Sciatic nerve (tissue), 2 donors: ENCODE data around the gene FBXO34. TPM values are rescaled to one million over a fixed set of nuclear protein-coding genes. Genes with fewer than 3 reads are reported as not detected.
A peak's percentile ranks its signal among the peaks of the same experiment; 100 is the strongest.
"Not testable (repeated sequence)": the region's sequence is repeated elsewhere in the genome, so short reads cannot be mapped to it uniquely, and the experiment has no call there.

ENCODE experiments used
- ATAC-seq: fragments of 200-7000 bp; cut with Tn5 transposase; one replicate; pipeline ENCODE4 v1.9.1; 2020; ENCODE audit warnings: mild to moderate bottlenecking, moderate library complexity
- DNase-seq: peaks from one replicate; pipeline ENCODE4 v3.0.0-alpha.2; 2020; ENCODE audit warnings: low spot score
- intact Hi-C: fragments of 100-400 bp; cut with DNase I; formaldehyde crosslinking; loops from one replicate; pipeline ENCODE4 v1.14.2; 2022
- total RNA-seq: library from RNA; stranded (reverse); fragmentation: NEBNext Ultra II Directional; extraction: Animal tissue kit (Norgen Biotek cat#: 25700); gene quantifications from one replicate; pipeline ENCODE4 v1.2.1, GENCODE V29; 2021
- donor health status: DM: no; HTN: no; CAD: no.
- donor health status: DM: no; HTN: no; CAD: no.

FBXO34 gene
- total RNA-seq, 1 donor from 2014 or later = 20.0 TPM

DNA sequence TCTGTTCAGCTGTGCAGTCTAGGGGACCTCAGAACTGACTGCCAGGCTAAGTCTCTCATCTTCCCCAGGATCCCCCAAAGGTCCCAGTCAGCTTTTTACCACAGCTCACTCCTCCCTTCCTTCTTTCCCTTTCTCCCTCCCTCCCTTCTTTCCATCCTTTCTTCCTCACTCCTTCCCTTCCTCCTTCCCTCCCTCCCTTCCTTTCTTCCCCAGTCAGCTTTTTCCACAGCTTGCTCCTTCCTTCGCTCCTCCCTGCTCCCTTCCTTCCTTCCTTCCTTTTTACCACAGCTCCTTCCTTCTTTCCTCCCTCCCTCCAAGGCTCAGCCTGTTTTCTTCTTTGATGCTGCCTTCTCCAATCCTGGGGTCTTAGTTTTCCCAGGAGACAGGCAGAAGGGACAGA is 101.2 kb downstream of the FBXO34 start:
- DNase-seq (no peak), ATAC-seq (no peak)
- intact Hi-C loops = no loop called here

DNA sequence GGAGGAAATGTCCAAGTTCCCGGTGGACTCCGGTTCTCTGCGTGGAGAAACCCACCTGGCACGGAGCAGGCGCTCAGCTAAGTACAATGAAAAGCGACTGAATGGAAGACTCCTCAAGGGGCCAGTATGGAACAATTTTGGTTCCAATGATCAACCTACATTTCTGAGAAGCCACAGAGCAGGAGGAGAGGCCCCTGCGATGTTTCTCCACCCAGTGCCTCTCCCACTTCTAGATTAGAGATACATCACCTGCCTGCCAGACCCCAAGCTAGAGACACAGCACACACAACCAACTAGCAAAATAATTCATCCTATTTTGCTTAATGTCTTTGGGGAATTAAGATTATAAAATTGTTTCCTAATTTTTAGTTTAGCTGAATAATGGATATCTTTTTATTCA is 101.6 kb downstream of the FBXO34 start:
- no peak for DNase-seq
- intact Hi-C loops = no loop called here
- no peak for ATAC-seq

DNA sequence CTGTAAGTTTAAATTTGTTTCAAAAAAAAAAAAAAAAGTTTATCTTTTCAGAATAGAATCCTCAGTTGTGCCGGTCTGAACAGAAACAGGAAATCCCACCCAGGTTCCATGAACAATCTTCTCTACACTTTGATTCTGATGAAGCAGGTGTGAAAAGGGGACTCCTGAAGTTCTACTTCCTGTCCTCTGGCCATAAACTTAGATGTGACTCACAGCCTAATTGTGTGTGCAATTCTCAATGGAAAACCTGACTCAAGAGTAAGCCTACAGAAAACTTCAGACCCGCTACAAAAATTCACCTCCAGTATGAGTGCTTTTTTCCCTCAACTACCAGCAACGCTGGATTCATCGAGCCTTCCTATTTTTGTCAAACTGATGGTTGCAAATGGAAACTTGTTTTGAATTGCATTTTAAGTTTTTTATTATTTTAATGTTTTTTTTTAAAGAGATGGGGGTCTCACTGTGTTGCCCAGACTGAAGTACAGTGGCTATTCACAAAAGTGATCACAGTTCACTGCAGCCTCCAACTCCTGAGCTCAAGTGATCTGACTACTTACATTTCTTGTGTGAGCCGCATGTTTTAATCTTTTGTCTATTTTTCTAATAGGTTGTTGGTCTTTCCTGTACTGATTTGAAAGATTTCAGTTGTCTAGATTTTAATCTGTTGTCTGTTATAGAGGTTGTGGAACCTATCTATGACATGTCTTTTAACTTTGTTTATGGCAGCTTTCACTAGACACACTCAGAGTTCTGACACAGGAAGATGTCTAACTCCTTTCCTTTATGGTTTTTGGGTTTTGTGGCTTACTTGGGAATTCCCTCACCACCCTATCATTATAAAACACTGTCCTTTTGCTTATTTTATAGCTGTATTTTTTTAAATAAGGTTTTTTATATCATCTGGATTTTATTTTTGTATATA is 102.8 kb downstream of the FBXO34 start:
- intact Hi-C loops = no loop called here
- DNase-seq (no peak), ATAC-seq (no peak)

DNA sequence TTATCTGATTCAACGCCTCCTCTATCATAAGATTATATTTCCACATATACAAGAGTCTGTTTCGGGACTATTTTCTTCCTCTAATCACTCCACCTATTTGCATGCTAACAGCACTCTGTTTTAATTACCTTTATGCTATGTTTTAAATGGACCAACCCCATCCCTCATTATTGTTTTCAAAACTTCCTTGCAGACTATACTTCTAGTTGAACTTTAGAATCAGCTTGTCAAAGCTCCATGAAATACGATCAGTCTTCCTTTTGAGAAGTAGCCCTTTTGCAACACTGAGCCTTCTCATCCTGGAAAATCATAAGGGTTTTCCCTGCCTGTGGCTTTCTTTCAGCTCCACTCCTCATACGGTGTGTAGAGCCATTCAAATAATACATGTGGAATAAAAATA is 103.5 kb downstream of the FBXO34 start:
- intact Hi-C loops = no loop called here
- ATAC-seq (no peak), DNase-seq (no peak)

DNA sequence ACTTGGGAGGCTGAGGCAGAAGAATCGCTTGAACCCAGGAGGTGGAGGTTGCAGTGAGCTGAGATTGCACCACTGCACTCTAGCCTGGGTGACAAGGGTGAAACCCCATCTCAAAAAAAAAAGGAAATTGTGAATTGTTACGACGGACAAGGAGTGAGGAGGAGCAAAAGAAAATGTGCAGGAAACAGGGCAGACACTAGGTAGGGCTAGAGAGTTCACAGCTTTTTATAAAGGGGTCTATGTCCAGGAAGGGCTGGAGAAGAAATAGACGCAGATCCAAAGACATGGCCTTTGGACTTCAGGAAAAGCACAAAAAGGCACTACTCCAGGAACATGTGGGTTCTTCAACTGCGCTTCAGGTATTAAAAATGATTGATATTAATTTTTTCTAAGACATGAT is 106.0 kb downstream of the FBXO34 start:
- intact Hi-C loops = no loop called here
- ATAC-seq = no peak
- DNase-seq = no peak

DNA sequence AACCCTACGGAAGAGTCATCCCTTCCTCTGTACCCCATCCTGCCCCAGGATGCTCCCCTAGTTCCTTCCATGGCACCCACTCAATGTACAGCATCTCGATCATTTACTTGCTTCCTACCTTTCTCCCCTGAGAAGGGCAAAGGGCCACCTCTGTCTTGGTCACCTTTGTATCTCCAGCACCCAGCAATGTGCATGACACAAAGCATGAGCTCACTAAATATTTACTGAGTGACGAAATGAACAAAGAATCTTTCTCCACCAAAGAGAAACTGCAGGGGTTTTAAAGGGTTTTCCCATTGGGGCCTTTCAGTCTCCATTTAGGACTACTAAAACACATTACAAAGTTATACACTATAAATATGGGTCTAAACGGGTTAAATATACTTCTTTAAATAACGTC is 109.8 kb downstream of the FBXO34 start:
- DNase-seq = no peak
- no peak for ATAC-seq
- intact Hi-C loops = no loop called here

DNA sequence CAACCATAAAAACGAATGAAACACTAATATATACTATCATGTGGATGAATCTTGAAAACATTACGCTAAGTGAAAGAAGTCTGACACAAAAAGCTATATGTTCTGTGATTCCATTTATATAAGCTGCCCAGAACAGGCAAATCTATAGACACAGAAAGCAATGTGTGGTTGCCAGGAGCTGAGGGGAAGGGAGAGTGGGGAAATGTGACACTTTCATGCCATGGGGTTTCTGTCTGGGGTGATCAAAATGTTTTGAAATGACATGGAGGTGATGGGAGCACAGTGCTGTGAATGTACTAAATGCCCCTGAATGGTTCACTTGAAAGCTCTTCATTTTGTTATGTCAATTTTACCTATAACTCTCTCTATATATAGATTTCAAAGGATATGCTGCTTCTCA is 110.3 kb downstream of the FBXO34 start:
- ATAC-seq = no peak
- no peak for DNase-seq
- intact Hi-C loops = no loop called here

DNA sequence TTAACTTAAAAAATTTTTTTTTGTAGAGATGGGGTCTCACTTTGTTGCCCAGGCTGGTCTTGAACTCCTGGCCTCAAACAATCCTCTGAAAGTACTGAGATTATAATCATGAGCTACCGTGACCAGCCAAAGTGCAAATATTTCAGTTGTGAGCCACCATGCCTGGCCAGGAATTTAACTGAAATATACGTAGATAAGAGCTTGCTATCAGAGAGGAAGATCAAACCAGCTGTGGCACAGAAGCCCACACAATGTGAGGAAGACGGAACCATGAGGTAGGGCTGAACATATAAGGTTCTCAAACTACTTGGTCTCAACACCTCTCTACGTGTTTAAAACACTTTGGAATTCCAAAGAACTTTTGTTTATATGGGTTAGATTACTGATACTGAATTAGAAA is 111.3 kb downstream of the FBXO34 start:
- no peak for ATAC-seq
- intact Hi-C loops = no loop called here
- no peak for DNase-seq

DNA sequence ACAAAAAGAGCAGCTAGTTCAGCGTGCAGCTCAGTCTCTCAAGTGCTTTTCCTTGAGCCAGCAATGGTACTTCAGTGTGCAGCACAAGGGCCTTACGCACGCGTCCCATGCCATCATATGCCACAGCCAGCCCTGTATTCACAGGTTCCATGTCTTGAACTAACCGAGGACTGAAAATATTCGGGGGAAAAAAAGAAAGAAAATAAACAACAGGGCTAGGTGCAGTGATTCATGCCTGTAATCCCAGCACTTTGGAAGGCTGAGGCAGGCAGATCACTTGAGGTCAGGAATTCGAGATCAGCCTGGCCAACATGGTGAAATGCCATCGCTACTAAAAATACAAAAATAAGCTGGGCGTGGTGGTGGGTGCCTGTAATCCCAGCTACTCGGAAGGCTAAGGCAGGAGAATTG is 111.8 kb downstream of the FBXO34 start:
- DNase-seq, intact Hi-C loops, ATAC-seq: not testable (repeated sequence)

DNA sequence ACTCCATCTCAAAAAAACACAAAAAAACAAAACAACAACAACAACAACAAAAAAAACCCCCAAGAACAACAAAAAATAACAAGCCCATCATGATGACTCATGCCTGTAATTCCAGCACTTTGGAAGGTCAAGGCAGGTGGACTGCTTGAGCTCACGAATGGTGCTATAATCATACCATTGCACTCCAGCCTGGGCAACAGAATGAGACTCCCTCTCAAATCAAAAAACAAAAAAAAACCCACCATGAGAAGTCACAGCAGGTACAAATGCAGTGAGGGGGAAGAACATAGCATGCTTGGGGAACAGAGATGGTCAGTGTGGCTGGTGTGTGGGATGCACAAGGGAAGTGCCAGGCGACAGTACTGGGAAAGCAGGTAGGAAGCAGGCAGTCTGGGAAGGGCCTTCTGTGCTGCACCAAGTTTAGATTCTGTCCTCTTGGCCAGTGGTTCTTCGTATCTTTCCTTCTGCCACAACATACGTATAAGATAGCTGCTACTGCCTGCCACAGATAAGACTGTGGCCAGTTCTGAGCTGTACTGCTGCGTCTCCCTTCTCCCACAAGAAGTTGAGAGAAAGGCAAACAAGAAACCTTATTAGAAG is 112.4 kb downstream of the FBXO34 start:
- DNase-seq (no peak), ATAC-seq (no peak)
- intact Hi-C loops = no loop called here

DNA sequence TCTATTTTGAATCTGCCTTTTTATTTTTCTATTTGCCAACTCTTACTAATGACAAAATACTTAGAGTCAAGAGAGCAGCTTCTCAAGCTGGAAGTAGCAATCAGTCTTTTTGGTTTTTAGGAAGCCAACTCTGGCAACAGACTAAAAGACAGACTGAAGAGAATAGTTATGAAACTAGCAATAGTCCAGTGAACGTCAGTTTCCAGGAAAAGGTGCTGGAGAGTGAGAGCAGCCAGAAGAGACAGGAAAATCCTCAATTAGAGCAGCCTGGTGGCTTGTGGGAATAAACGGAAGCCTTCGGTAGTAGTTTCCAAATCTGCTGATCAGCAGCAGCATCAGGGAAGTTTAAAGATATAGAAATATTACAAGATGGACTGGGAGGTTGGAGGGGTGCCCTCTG is 113.3 kb downstream of the FBXO34 start:
- intact Hi-C loops = no loop called here
- ATAC-seq = peak; percentile 74
- no peak for DNase-seq

DNA sequence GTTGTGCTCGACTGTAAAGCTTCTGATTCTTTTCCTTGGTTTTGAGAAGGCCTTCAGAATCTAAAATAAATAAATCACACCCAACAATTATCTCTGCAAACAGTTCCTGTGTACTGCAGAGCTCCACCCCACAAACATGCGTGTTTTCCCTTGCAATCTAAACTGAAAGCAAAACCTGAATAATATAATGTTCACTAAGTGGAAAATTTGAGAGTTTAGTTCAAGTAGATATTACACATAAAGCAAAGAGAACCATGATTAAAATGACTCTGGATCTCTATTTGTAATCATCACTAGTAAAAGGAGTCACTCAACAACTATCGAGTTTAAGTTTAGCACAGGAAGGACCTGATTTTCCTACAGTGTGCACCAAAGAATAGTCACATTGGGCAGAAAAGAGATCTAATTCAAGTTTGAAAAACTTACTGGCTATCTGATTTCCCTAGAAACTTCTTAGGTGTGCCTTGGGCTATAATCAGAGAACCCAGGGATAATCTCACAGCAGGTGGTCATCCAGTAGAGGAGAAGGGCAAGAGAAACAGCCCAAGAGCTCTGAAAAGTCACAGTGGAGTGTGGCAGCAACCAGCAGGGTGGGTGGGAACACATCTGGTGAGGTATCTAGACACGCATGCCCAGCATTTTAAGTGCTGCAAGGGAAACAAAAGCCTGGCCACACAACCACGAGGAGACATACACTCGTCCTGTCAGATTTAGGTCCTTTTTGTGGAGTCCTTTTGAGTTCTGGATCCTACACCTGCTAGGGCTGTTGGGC is 115.0 kb downstream of the FBXO34 start:
- ATAC-seq = no peak
- no peak for DNase-seq
- intact Hi-C loops = no loop called here

DNA sequence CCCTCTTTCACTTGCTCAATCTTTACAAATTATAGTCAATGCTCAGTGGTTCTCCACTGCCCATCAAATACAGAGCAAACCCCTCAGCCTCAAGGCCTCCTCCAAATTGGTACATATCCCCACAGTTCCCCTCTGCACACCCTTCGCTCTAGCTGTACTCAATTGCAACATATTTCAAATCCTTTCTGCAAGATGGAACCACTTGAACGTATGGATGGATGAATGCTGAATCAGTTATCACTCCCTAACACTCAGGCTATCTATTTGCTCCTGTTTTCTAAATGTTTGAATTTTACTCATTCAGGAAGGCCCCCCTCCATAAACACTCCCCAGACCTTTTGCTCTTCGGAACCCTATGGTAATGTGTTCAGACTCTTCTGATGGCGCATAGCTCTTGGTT is 115.9 kb downstream of the FBXO34 start:
- ATAC-seq = no peak
- DNase-seq = no peak
- intact Hi-C loops = no loop called here

DNA sequence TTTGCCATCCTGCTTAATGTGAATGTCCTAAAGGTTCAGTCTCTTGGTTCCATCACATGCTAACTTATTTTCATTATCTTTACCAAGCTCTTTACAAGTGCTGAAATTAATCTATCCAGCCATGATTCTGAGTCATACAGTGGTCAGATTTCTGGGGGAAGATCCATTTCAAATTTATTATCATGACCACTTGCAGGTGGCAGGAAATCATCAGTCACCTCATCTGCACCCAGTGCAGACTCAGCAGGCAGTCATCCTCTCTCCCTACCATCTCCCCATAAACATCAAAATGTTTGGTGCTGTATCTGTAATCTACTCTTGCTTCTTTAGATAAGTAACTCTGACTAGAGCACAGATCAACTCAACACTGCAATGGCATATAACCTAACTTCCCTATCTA is 116.9 kb downstream of the FBXO34 start:
- intact Hi-C loops = no loop called here
- no peak for DNase-seq
- ATAC-seq = no peak

DNA sequence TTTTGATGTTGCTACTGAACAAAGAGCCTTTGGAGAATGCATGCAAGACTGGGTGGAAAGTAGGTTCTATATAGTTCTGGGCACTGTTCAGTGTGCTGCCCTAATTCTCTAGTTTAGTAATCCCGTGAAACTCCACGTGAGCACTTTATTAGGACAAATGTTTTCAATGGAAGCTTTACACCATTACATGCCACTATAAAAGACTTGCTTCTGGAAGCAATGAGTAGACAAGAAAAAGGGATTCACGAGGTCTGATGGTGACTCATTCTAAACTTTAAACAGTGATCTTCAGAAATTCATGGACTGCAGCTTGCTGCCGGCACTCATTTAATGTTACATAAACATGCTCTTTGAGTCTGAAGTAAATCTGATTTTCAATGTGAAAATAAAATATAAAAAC is 118.1 kb downstream of the FBXO34 start:
- no peak for ATAC-seq
- no peak for DNase-seq
- intact Hi-C loops = no loop called here

DNA sequence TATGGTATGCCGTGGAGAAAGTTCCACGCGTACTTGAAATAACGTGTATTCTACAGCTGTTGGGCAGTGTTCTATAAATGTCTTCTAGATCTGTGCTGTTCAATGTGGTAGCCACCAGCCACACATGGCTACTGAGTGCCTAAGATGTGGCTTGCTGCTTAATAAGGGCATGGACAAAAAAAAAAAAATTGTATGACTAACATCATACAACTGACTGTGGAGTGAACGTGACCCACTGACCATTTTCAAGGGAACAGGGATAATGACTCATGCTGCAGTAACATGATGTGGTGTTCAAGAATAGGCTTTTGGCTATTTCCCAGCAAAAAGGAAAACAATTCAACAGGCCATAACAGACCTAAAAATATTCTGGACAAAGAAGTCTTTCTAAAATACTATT is 127.5 kb downstream of the FBXO34 start:
- DNase-seq = no peak
- intact Hi-C loops = no loop called here

DNA sequence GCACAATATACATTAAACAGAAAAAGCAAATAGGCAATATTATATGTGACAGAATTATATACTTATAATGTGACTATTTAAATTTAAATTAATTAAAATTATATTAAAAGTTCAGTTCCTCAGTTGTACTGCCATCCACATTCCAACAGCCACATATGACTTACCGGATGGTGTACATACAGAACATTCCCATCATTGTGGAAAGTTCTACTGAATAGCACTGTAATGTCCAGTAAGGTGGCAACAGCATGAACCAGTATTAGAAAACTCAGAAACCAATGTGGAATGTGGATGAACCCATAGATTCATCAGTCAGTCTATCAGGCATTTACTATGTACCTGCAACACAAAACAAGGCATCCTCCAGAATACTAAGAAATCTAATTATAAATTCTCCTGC is 128.0 kb downstream of the FBXO34 start:
- no peak for ATAC-seq
- DNase-seq = no peak
- intact Hi-C loops = no loop called here

More for the DNA sequence above, 127.5 kb downstream of the FBXO34 start:
- ATAC-seq = peak; percentile 95

DNA sequence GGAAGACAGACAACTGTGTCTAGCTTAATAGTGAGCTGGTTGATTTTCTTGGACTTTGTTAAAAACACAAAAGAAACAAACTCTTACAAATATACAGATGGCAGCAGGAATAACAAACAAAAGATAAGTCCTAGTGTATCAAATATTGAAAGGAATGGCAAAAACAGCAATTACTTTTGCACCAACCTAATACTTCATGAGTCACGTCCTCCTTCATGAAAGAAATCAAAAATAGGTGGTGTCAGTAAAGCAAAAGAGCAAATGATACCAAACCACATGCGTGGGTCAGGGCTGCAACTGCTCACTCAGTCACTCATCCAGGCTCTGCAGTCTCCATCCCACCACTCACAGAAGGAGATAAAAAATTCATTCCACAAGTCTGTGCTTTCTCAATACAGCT is 128.6 kb downstream of the FBXO34 start:
- DNase-seq (no peak), ATAC-seq (no peak)
- intact Hi-C loops = no loop called here

DNA sequence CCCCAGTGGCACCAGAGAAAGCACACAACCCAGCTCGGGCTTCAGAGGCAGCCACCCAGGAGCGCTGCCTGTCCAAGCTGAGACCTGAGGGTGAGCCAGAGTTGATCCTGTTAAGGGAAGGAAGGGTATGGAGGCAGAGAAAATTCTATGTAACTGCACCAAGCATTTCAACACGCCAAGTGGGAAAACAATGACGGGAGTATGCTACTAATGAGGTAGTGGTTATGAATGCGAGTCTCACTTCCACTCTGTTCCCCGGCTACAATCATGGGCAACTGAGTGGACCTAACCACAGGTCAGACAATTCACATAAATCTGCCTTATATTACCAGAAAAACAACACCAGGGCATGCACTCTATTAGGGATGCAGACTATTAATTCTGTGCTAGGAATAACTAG is 130.5 kb downstream of the FBXO34 start:
- intact Hi-C loops = no loop called here
- ATAC-seq (no peak), DNase-seq (no peak)
